Ovary (tissue), 9 donors: ENCODE measurements around the gene LMX1B. TPM values are rescaled to one million over a fixed set of nuclear protein-coding genes. Genes with fewer than 3 reads are reported as not detected.
A peak's percentile ranks its signal among the peaks of the same experiment; 100 is the strongest.
"Not testable (repeated sequence)": the region's sequence is repeated elsewhere in the genome, so short reads cannot be mapped to it uniquely, and the experiment has no call there.

Experiments used
- DNase-seq, 5 donors: peaks; one replicate each; pipeline ENCODE4 v3.0.0-alpha.2; 2019 to 2020
- H3K27ac ChIP-seq, 2 donors: fragments of 200-600 bp; one replicate each; pipeline versions ENCODE4 v1.5.1 to v1.8.0; 2019 to 2022
- H3K27me3 ChIP-seq: fragments of 200-600 bp; one replicate; pipeline ENCODE4 v1.8.0; 2022
- H3K36me3 ChIP-seq: fragments of 200-600 bp; sonication (generic); one replicate; pipeline ENCODE4 v1.5.1; 2019
- H3K4me1 ChIP-seq: one replicate; pipeline ENCODE4 v1.8.1; 2013; ENCODE audit warnings: mild to moderate bottlenecking, moderate library complexity; ENCODE audit not compliant: insufficient read depth
- H3K4me3 ChIP-seq: fragments of 200-600 bp; sonication (generic); one replicate; pipeline ENCODE4 v1.5.1; 2017
- H3K9me3 ChIP-seq, 2 donors: fragments of 200-600 bp in 1 of 2; sonication (generic) in 1 of 2; one replicate each; pipeline versions ENCODE4 v1.5.1 to v1.8.1; 2013 to 2019; ENCODE audit warnings: mild to moderate bottlenecking in 1 of 2, moderate library complexity in 1 of 2
- EP300 ChIP-seq: sonication (generic); formaldehyde crosslinking; IDR thresholded peaks from one replicate; pipeline ENCODE4 v1.6.1; 2017; ENCODE audit warnings: antibody characterized with exemption
- POLR2A ChIP-seq: fragments of 450-650 bp; IDR thresholded peaks from one replicate; pipeline ENCODE4 v1.6.1; 2017; ENCODE audit warnings: antibody characterized with exemption, mild to moderate bottlenecking, moderate library complexity
- WGBS, 3 donors: extraction: QIAGEN DNeasy Blood & Tissue Kit in 1 of 3; methylation state at CpG; one replicate each; pipeline versions ENCODE4 v1.1.5 to v1.1.7; 2013 to 2017; 5-methylcytosine and 5-hydroxymethylcytosine counted together
- intact Hi-C, 4 donors: fragments of 100-400 bp; cut with DNase I; formaldehyde crosslinking; loops; one replicate each; pipeline versions ENCODE4 v1.11.0 to v1.15.1; 2022 to 2023
- polyA plus RNA-seq, 2 donors: library from polyadenylated mRNA; stranded (reverse); fragments of 200-250 nt in 1 of 2; fragments of 350-450 nt in 1 of 2; fragmentation: Illumina TruSeq in 1 of 2; extraction: RNeasy Lipid Tissue Mini Kit (QIAGEN cat#74804) in 1 of 2; gene quantifications; one replicate each; pipeline ENCODE4 v1.2.3, GENCODE V29; 2013 to 2014
- total RNA-seq, 7 donors: library from RNA; depleted of rRNA in 2 of 7; stranded (reverse); fragments of >200 nt in 2 of 7; fragmentation: NEBNext Ultra II Directional in 3 of 7; extraction: Animal tissue kit (Norgen Biotek cat#: 25700) in 3 of 7; gene quantifications; one replicate each; pipeline versions ENCODE4 v1.1.0 to v1.2.4, GENCODE V29; 2016 to 2023
- TF ChIP-seq, protein P1 (sequence below), 3 donors: fragments of 450-650 bp in 2 of 3; fragments of 200-600 bp in 1 of 3; IDR thresholded peaks; one replicate each; pipeline versions ENCODE4 v1.5.1 to v1.8.0; 2016 to 2022; ENCODE audit warnings: antibody characterized with exemption in 3 of 3, mild to moderate bottlenecking in 1 of 3
- donor health status: DM: no; HTN: no; CAD: no; lungs with moderate emphysema.
- donor health status: DM: no; HTN: no; CAD: no.
- donor health status: Bipolar disorder and iron deficiency.
- donor health status: DM: yes; HTN: yes; CAD: no.
- donor health status: DM: no; HTN: no; CAD: no.
- donor health status: DM: yes; HTN: yes; CAD: no.

LMX1B gene
- total and polyA plus RNA-seq, 9 donors, result 0.08 to 0.20 TPM; not detected in 7

DNA sequence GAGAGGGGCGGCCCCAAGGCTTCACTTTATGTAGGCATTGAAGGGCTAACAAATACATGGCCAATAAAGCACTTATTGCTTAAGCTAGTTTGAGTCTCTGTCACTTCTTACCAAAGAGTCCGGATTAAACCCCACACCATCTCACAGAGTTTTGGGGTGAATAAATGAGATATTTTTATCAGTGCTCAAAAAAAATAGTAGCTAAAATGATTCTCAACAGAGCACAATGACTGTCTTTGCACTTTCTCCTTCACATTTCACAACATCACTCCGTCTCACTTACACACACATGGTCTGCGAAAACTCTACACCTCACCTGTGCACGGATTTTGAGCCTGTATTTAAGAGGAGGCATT, 92.9 kb downstream of the LMX1B start:
- Histone ChIP-seq H3K4me3 (no peak overlapping the region), H3K4me1 (peaks cover 3% of the 10 kb centered on the region), H3K27me3 (no peaks in the 10 kb centered on the region), H3K9me3 (no peaks in the 10 kb centered on the region), H3K27ac (no peak overlapping the region), H3K36me3 (no peaks in the 10 kb centered on the region)
- intact Hi-C loops, result no loop called here
- 56 to 70% (median 70%) methylated on average over 5 of the region's 5 CpGs for WGBS, 3 donors
- no peak for DNase-seq
- TF ChIP-seq POLR2A (no peak), EP300 (no peak)
- TF ChIP-seq, protein P1, sequence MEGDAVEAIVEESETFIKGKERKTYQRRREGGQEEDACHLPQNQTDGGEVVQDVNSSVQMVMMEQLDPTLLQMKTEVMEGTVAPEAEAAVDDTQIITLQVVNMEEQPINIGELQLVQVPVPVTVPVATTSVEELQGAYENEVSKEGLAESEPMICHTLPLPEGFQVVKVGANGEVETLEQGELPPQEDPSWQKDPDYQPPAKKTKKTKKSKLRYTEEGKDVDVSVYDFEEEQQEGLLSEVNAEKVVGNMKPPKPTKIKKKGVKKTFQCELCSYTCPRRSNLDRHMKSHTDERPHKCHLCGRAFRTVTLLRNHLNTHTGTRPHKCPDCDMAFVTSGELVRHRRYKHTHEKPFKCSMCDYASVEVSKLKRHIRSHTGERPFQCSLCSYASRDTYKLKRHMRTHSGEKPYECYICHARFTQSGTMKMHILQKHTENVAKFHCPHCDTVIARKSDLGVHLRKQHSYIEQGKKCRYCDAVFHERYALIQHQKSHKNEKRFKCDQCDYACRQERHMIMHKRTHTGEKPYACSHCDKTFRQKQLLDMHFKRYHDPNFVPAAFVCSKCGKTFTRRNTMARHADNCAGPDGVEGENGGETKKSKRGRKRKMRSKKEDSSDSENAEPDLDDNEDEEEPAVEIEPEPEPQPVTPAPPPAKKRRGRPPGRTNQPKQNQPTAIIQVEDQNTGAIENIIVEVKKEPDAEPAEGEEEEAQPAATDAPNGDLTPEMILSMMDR (IDR thresholded peaks at IDR 0.05), result no peak

DNA sequence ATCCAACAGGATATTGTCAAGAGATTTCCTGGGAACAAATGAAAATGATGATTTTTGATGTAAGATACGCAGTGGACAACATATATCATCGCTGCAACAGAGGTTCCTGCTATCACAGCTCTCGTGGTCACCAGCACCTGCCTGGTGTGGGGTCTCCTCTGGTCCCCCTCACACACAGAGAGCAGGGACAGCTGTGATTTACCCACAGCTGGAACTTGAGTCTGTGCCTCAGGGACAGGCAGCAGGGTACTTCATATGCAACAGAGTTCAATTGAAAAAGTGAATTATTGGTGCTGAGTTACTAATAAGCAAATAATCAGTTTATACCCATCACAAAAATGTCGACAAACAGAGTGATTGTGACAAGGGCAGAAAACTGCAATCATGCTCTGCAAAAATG, 93.4 kb downstream of the LMX1B start:
- H3K36me3 ChIP-seq, result no peaks in the 10 kb centered on the region
- no peak for DNase-seq
- H3K4me3 ChIP-seq, result no peak overlapping the region
- TF ChIP-seq, protein P1 (IDR thresholded peaks at IDR 0.05), result no peak
- TF ChIP-seq EP300 (no peak), POLR2A (no peak)
- H3K27me3 ChIP-seq, result no peaks in the 10 kb centered on the region
- no peaks in the 10 kb centered on the region for H3K9me3 ChIP-seq
- H3K27ac ChIP-seq, result no peak overlapping the region
- peaks cover 3% of the 10 kb centered on the region for H3K4me1 ChIP-seq
- 64 to 76% (median 75%) methylated on average over 4 of the region's 4 CpGs for WGBS, 3 donors
- intact Hi-C loops, result no loop called here

DNA sequence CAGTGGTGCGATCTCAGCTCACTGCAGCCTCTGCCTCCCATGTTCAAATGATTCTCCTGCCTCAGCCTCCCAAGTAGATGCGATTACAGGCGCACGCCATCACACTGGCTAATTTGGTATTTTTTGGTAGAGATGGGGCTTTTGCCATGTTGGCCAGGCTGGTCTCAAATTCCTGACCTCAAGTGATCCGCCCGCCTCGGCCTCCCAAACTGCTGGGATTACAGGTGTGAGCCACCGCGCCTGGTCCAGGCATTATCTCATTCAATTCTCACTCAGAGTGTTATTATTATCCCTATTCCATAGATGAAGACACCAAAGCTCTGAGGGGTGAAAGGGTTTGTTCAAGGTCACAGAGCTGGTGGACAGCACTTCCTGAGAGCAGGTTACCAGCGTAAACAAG, 94.0 kb downstream of the LMX1B start:
- H3K4me3 ChIP-seq, H3K4me1 ChIP-seq, H3K27ac ChIP-seq, intact Hi-C loops, DNase-seq, H3K9me3 ChIP-seq, H3K27me3 ChIP-seq, H3K36me3 ChIP-seq: not testable (repeated sequence)
- WGBS, 3 donors, result 90 to 92% (median 91%) methylated on average over 10 of the region's 10 CpGs

DNA sequence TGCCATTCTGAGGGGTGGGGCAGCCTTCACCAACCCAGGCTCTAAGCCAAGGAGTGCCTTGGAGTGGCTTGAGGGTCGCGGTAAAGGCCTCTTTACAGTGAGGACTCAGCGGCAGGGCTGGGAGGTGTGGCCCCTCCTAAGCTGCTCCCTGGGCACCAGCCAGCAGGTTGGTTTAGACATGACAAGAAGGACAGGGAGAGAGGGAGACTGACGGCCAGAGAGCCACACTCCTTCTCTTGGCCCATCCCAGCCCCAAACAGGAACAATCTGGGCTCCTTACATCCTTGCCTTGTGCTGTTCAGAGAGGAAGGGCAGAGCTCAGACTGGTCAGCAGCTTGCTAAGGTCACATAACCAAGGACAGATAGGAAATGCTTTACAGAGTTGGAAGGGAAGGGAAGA, 94.5 kb downstream of the LMX1B start:
- no peaks in the 10 kb centered on the region for H3K36me3 ChIP-seq
- no peak overlapping the region for H3K4me3 ChIP-seq
- H3K27ac ChIP-seq, result no peak overlapping the region
- TF ChIP-seq, protein P1 (IDR thresholded peaks at IDR 0.05), result no peak
- TF ChIP-seq EP300 (no peak), POLR2A (no peak)
- no peaks in the 10 kb centered on the region for H3K27me3 ChIP-seq
- H3K4me1 ChIP-seq, result peaks cover 3% of the 10 kb centered on the region
- peak in 1 of 5 donors; percentile 2 for DNase-seq
- intact Hi-C loops, result no loop called here
- H3K9me3 ChIP-seq, result no peaks in the 10 kb centered on the region
- WGBS, 3 donors, result 61 to 63% (median 61%) methylated on average over 4 of the region's 4 CpGs

DNA sequence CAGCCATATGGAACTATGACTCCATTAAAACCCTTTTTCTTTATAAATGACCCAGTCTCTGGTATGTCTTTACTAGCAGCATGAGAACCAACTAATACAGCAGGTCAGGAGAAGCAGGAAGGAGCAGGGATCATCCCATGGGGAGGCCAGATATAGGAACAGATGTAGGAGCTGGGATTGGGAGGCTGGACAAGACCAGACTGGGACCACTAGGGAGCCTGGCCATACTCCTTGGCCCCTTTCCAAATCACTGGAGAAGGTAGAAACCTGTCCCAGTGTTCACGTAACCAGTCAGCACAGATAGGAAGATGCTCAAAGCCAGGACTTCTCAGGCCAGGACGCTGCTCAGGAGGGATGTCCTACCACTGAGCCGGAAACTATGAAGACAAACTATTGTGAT, 95.5 kb downstream of the LMX1B start:
- 88 to 91% (median 89%) methylated on average over 3 of the region's 3 CpGs for WGBS, 3 donors

More for the DNA sequence above, 95.5 kb downstream of the LMX1B start:
- Histone ChIP-seq H3K27ac (no peak overlapping the region), H3K36me3 (no peaks in the 10 kb centered on the region), H3K4me3 (no peak overlapping the region), H3K9me3 (no peaks in the 10 kb centered on the region), H3K4me1 (peaks cover 3% of the 10 kb centered on the region), H3K27me3 (no peaks in the 10 kb centered on the region)
- intact Hi-C loops, result no loop called here
- TF ChIP-seq, protein P1 (IDR thresholded peaks at IDR 0.05), result no peak
- DNase-seq, result no peak
